ENCODE measurements around the gene TUT4.
"Not testable (repeated sequence)": the region's sequence is repeated elsewhere in the genome, so short reads cannot be mapped to it uniquely, and the experiment has no call there.

TUT4 gene

GRCh38 chr1:52552505-52553361 lies at the start of gene TUT4:
Gene TUT4, minus strand, starts transcription at chr1:52553092. Its CDS starts 26,812 bp downstream, at chr1:52526280.
- DNase-seq (ENCODE audit: low read depth in 2 of 2) = peak; percentile 57 to 64

GRCh38 chr1:52601991-52602855 lies 49.3 kb upstream of the TUT4 start, which contains the start of gene GPX7:
Gene GPX7, plus strand, starts transcription at chr1:52602371. Its CDS starts 39 bp downstream, at chr1:52602410.
- DNase-seq (ENCODE audit: low read depth in 2 of 2) = peak; percentile 24 to 49

- no peak for DNase-seq (ENCODE audit: low read depth in 2 of 2)
Observed at GRCh38 chr1:52601519-52601918, 48.6 kb upstream of the TUT4 start.

GRCh38 chr1:52600533-52601179 lies 47.8 kb upstream of the TUT4 start:
- DNase-seq (ENCODE audit: low read depth in 2 of 2) = no peak

- no peak for DNase-seq (ENCODE audit: low read depth in 2 of 2)
Observed at GRCh38 chr1:52599236-52599635, 46.3 kb upstream of the TUT4 start.

GRCh38 chr1:52598729-52599128 lies 45.8 kb upstream of the TUT4 start:
- no peak for DNase-seq (ENCODE audit: low read depth in 2 of 2)

- no peak for DNase-seq (ENCODE audit: low read depth in 2 of 2)
Observed at GRCh38 chr1:52597912-52598311, 45.0 kb upstream of the TUT4 start.

- DNase-seq (ENCODE audit: low read depth in 2 of 2) = no peak
Observed at GRCh38 chr1:52595061-52595460, 42.2 kb upstream of the TUT4 start.

GRCh38 chr1:52593495-52593894 lies 40.6 kb upstream of the TUT4 start:
- DNase-seq (ENCODE audit: low read depth in 2 of 2) = no peak

GRCh38 chr1:52592637-52593323 lies 39.9 kb upstream of the TUT4 start:
- DNase-seq (ENCODE audit: low read depth in 2 of 2) = no peak

GRCh38 chr1:52590266-52590665 lies 37.4 kb upstream of the TUT4 start:
- no peak for DNase-seq (ENCODE audit: low read depth in 2 of 2)

GRCh38 chr1:52588535-52588934 lies 35.6 kb upstream of the TUT4 start:
- DNase-seq (ENCODE audit: low read depth in 2 of 2) = no peak

- no peak for DNase-seq (ENCODE audit: low read depth in 2 of 2)
Observed at GRCh38 chr1:52588027-52588426, 35.1 kb upstream of the TUT4 start.

GRCh38 chr1:52585474-52585873 lies 32.6 kb upstream of the TUT4 start:
- no peak for DNase-seq (ENCODE audit: low read depth in 2 of 2)

GRCh38 chr1:52582116-52582696 lies 29.3 kb upstream of the TUT4 start:
- no peak for DNase-seq (ENCODE audit: low read depth in 2 of 2)

- no peak for DNase-seq (ENCODE audit: low read depth in 2 of 2)
Observed at GRCh38 chr1:52580283-52580682, 27.4 kb upstream of the TUT4 start.

GRCh38 chr1:52579415-52579814 lies 26.5 kb upstream of the TUT4 start:
- DNase-seq (ENCODE audit: low read depth in 2 of 2) = no peak

- not testable (repeated sequence) for DNase-seq (ENCODE audit: low read depth in 2 of 2)
Observed at GRCh38 chr1:52578066-52578465, 25.2 kb upstream of the TUT4 start.

GRCh38 chr1:52576074-52576473 lies 23.2 kb upstream of the TUT4 start:
- no peak for DNase-seq (ENCODE audit: low read depth in 2 of 2)

- DNase-seq (ENCODE audit: low read depth in 2 of 2) = no peak
Observed at GRCh38 chr1:52574594-52574993, 21.7 kb upstream of the TUT4 start.

GRCh38 chr1:52572387-52572786 lies 19.5 kb upstream of the TUT4 start:
- DNase-seq (ENCODE audit: low read depth in 2 of 2) = no peak
